HepG2 (cell line): Measurements from ENCODE around the gene ABTB2.

Experiments
- ATF3 ChIP-seq: sonication (generic); formaldehyde crosslinking; IDR thresholded peaks from 2 replicates; pipeline ENCODE4 v1.4.0; 2020; ENCODE audit warnings: missing genetic modification reagents
- CHD2 ChIP-seq: IDR thresholded peaks from 2 replicates; pipeline ENCODE4 v1.6.1; 2011; ENCODE audit warnings: low read depth, low read length, improper control_type of control experiment
- HMG20A ChIP-seq: IDR thresholded peaks from 2 replicates; pipeline ENCODE4 v1.6.1; 2016; ENCODE audit warnings: borderline replicate concordance
- IKZF4 ChIP-seq: sonication (generic); formaldehyde crosslinking; IDR thresholded peaks from 2 replicates; pipeline ENCODE4 v1.5.1; 2020; ENCODE audit warnings: borderline replicate concordance, mild to moderate bottlenecking, low read depth, missing genetic modification reagents; ENCODE audit errors: not compliant biosample characterization
- JARID2 ChIP-seq: sonication (generic); formaldehyde crosslinking; IDR thresholded peaks from 2 replicates; pipeline ENCODE4 v1.8.1; 2023; ENCODE audit warnings: missing genetic modification reagents, inconsistent platforms; ENCODE audit not compliant: insufficient replicate concordance
- POLR2A ChIP-seq, 2 experiments: IDR thresholded peaks; 2 replicates each; pipeline ENCODE4 v1.6.1; 2011; ENCODE audit warnings: low read depth in 2 of 2, low read length in 2 of 2, mild to moderate bottlenecking in 1 of 2, moderate library complexity in 1 of 2; ENCODE audit not compliant: insufficient read depth in 1 of 2
- POLR2AphosphoS5 ChIP-seq: IDR thresholded peaks from 2 replicates; pipeline ENCODE4 v1.6.1; 2012; ENCODE audit warnings: low read depth, low read length
- ZBTB37 ChIP-seq: sonication (generic); formaldehyde crosslinking; IDR thresholded peaks from 2 replicates; pipeline ENCODE4 v1.4.0; 2020; ENCODE audit warnings: mild to moderate bottlenecking, missing genetic modification reagents
- ZNF282 ChIP-seq: fragments of 450-650 bp; IDR thresholded peaks from 2 replicates; pipeline ENCODE4 v1.6.1; 2018; ENCODE audit not compliant: partially characterized antibody
- ZNF549 ChIP-seq: sonication (generic); formaldehyde crosslinking; IDR thresholded peaks from 2 replicates; pipeline ENCODE4 v1.5.0; 2020; ENCODE audit warnings: missing genetic modification reagents
- ZNF672 ChIP-seq: sonication (generic); formaldehyde crosslinking; IDR thresholded peaks from 2 replicates; pipeline ENCODE4 v1.8.1; 2022; ENCODE audit warnings: missing genetic modification reagents
- TF ChIP-seq, protein P1 (sequence below): sonication (generic); formaldehyde crosslinking; IDR thresholded peaks from 2 replicates; pipeline ENCODE4 v1.5.0; 2020; ENCODE audit warnings: missing genetic modification reagents, mild to moderate bottlenecking, borderline replicate concordance
- TF ChIP-seq, protein P2 (sequence below), 2 experiments: sonication (generic) in 1 of 2; formaldehyde crosslinking in 1 of 2; IDR thresholded peaks; 2 replicates each; pipeline versions ENCODE4 v1.5.1 to v1.6.1; 2011 to 2020; ENCODE audit warnings: borderline replicate concordance in 1 of 2, low read depth in 1 of 2, low read length in 1 of 2, mild to moderate bottlenecking in 1 of 2, missing genetic modification reagents in 1 of 2, moderate library complexity in 1 of 2
- TF ChIP-seq, protein P3 (sequence below): sonication (generic); formaldehyde crosslinking; IDR thresholded peaks from 2 replicates; pipeline ENCODE4 v1.5.1; 2020; ENCODE audit warnings: missing genetic modification reagents, mild to moderate bottlenecking, borderline replicate concordance

DNA sequence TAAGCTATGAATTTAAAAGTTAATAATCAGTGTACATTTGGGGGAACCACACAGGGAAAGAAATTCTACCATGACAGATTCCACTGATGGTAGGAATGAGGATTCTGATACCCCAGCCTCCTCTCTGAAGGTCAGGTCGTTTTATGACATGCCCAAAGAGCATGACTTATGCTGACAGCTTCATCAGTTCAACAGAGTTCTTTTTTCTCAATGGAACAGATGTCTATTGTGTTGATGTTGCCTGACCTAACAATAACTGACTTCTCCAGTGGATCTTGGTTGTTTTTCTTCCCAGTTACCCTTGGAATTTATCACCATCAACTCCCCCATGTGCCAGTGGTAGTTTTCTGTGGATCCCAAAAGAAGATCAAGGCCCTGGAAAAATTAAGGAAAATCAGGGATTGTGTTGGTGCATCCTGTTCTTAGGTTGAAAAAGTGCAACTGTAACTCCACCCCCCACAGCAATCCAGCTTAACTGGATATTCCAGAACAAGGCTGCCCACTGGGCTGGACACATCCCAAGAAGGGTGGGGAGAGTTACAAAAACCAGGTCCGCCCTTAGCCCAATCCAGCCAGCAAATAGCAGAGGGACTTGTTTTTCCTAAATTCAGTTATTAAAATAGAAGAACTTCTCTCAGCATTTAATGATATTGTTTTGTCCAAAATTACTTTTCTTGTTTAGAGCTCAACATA lies 49.5 kb upstream of the ABTB2 start:
- TF ChIP-seq, protein P1, sequence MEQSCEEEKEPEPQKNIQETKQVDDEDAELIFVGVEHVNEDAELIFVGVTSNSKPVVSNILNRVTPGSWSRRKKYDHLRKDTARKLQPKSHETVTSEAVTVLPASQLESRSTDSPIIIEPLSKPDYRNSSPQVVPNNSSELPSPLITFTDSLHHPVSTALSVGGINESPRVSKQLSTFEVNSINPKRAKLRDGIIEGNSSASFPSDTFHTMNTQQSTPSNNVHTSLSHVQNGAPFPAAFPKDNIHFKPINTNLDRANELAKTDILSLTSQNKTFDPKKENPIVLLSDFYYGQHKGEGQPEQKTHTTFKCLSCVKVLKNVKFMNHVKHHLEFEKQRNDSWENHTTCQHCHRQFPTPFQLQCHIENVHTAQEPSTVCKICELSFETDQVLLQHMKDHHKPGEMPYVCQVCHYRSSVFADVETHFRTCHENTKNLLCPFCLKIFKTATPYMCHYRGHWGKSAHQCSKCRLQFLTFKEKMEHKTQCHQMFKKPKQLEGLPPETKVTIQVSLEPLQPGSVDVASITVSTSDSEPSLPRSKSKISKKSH (CRISPR knock-in tag), result no peak
- TF ChIP-seq HMG20A (CRISPR knock-in tag), result no peak; the same call in 1 of the 2 replicates
- no peak for TF ChIP-seq CHD2
- no peak for TF ChIP-seq POLR2A (IDR thresholded peaks at IDR 0.05; ENCODE audit: insufficient read depth in 1 of 2, low read depth in 2 of 2, low read length in 2 of 2)
- no peak for TF ChIP-seq ATF3 (CRISPR knock-in tag)
- TF ChIP-seq JARID2 (CRISPR knock-in tag), result no peak
- TF ChIP-seq ZBTB37 (CRISPR knock-in tag), result no peak
- TF ChIP-seq, protein P2, sequence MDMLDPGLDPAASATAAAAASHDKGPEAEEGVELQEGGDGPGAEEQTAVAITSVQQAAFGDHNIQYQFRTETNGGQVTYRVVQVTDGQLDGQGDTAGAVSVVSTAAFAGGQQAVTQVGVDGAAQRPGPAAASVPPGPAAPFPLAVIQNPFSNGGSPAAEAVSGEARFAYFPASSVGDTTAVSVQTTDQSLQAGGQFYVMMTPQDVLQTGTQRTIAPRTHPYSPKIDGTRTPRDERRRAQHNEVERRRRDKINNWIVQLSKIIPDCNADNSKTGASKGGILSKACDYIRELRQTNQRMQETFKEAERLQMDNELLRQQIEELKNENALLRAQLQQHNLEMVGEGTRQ (IDR thresholded peaks at IDR 0.05; ENCODE audit: low read depth, low read length), result no peak
- TF ChIP-seq, protein P2 (CRISPR knock-in tag; IDR thresholded peaks at IDR 0.05; ENCODE audit: borderline replicate concordance), result no peak
- no peak for TF ChIP-seq IKZF4 (CRISPR knock-in tag)
- no peak for TF ChIP-seq ZNF549 (CRISPR knock-in tag)
- TF ChIP-seq ZNF282, result no peak
- no peak for TF ChIP-seq ZNF672 (CRISPR knock-in tag)
- TF ChIP-seq POLR2AphosphoS5, result no peak
- TF ChIP-seq, protein P3, sequence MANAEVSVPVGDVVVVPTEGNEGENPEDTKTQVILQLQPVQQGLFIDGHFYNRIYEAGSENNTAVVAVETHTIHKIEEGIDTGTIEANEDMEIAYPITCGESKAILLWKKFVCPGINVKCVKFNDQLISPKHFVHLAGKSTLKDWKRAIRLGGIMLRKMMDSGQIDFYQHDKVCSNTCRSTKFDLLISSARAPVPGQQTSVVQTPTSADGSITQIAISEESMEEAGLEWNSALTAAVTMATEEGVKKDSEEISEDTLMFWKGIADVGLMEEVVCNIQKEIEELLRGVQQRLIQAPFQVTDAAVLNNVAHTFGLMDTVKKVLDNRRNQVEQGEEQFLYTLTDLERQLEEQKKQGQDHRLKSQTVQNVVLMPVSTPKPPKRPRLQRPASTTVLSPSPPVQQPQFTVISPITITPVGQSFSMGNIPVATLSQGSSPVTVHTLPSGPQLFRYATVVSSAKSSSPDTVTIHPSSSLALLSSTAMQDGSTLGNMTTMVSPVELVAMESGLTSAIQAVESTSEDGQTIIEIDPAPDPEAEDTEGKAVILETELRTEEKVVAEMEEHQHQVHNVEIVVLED (CRISPR knock-in tag), result no peak
